GM21825 (cell line): Measurements from ENCODE around the gene NIN.

Experiments used
- ATAC-seq: cut with Tn5 transposase; IDR thresholded peaks from one replicate; pipeline ENCODE4 v1.9.1; 2021; ENCODE audit warnings: mild to moderate bottlenecking, moderate library complexity; ENCODE audit not compliant: unreplicated experiment

Gene NIN

GRCh38 chr14:50830932-50831725, at the start of gene NIN:
NIN (minus strand) TSS chr14:50831162; CDS start chr14:50822056, 9,106 bp downstream.
- peak; percentile 68 for ATAC-seq

GRCh38 chr14:50875359-50876070, 44.6 kb upstream of the NIN start:
- ATAC-seq, result peak; percentile 94

- no peak for ATAC-seq
Measured at GRCh38 chr14:50874757-50875156, 43.8 kb upstream of the NIN start.

DNA sequence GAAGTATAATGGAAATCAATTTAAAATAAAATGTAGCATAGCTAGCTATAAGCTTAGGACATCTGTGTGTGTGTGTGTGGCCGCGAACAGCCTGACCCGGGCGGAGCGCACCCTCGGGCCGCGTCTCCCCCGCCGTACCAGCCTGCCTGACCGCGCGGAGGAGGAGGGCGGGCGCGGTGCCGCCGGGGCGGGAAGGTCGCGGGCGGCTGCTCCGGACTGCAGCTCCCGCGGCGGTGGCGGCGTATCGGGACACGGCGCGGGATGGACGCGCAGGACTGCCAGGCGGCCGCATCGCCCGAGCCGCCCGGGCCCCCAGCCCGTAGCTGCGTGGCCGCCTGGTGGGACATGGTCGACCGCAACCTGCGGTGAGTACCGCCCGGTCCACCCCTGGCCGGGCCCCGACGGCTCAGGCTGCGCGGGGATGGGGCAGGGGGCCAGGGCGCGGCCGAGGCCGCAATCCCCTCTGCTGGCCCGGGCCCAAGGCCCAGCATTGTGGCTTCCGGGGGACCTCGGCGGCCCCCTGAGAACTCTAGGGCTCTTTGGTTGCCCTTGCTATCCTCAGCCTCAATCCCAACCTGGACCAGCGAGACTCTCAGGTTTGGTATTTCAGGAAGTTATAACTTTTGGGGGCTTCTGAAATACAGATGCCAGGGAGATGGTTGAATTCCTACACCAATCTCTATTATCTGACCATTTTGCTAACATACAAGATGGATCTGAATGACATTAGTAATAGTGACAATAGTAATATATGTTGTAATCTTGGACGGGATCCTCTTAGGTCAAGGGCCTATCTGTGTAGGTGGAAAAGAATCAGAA, 41.2 kb upstream of the NIN start, which contains the start of gene ABHD12B:
Gene ABHD12B (plus strand): TSS at position 140 of the 819 bp plus-strand sequence. CDS start 122 bp downstream, at position 262.
- ATAC-seq, result no peak

- no peak for ATAC-seq
Measured at GRCh38 chr14:50871228-50871627, 40.3 kb upstream of the NIN start.

GRCh38 chr14:50865391-50866076, 34.6 kb upstream of the NIN start:
- ATAC-seq, result no peak

DNA sequence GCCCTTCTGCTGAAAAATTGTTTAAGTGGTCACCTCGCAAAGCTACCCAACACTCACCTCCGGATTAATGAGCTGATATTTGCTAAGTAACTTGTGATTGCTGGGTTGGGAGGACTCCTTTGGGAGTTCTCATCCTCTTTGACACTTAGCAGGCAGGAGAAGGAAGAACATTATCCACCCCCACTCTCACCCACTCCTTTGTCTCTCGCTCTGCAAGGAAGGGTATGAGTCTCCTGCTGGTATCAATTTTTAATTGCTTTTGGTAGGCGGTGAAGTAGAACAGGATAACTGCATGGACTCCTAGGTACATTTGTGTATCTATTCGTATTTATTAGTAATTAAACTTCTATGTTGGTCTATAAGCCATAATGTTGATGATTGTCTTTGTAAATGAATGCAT, 34.0 kb upstream of the NIN start:
- ATAC-seq, result no peak

GRCh38 chr14:50864237-50864636, 33.3 kb upstream of the NIN start:
- no peak for ATAC-seq

DNA sequence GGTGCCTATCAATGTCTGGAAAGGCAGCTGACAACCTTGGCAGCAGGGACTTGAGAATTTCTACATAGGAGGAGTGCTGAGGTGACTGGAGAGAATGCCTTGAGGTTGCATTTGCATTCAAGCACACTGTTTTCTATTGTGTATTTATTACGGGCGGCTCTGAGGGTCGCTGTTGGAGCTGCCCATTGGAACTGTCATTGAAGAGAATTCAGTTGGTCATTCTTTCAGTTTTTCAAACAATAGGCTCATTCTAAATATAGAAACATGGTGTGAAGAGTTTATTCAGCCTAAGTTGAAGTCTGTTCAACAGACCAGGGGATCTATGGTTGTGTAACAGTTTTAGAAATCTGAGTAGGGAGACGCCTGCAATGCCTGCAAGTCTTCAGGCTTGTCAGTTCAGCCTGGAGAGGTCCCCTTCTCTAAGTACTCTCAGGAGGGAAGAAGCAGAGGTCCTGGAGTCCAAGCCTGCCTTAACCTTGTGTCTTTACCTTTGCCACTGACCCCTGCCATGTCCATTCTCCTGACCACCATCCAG, 31.1 kb upstream of the NIN start:
- no peak for ATAC-seq

DNA sequence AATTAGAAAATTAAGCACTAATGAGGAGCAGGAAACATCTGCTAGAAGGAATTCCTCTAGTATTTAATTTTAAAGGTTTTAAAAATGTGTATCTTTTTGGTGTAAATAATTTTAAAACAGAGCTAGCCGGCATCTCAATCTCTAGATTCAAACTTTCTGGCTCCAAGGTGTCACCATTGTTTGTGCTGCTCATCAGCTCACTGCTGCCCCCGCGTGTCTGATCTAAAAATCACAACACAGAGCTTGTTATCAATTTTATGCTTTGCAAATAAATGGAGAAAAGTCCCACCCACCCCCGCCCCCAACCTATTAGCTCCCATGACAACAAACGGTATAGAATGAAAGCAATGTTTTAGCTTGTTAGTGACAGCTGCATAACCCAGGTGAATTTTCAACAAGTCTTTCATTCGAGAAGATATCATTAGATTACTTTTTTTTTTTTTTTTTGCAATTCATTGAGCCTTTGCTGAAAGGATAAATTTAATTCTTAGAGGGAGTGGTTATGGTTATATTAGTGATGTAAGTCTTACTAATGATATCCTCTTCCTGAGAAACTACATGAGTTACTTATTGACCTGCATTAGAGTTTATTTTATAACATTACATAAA, 29.6 kb upstream of the NIN start:
- peak; percentile 64 for ATAC-seq

GRCh38 chr14:50859296-50859624, 28.3 kb upstream of the NIN start:
- ATAC-seq, result peak; percentile 19

DNA sequence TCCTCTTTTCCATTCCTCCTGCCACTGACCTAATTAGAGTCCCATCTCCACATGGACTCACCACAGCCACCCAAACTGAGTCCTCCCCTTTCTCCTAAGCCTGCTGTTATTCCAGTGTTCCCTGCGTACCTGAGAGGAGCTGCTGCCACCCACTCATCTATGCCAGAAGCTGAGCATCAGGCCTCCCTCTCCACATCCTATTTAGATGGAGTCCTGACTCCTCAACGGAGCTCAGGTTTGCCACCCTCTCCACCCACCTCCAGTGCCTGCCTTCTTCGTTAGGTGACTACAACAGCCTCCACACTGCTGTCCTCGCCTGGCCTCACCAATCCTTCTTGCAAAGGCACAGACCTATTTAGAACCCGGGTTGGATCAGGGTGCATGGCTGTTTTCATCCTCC, 25.7 kb upstream of the NIN start:
- ATAC-seq, result no peak

- no peak for ATAC-seq
Measured at GRCh38 chr14:50855558-50855957, 24.6 kb upstream of the NIN start.

DNA sequence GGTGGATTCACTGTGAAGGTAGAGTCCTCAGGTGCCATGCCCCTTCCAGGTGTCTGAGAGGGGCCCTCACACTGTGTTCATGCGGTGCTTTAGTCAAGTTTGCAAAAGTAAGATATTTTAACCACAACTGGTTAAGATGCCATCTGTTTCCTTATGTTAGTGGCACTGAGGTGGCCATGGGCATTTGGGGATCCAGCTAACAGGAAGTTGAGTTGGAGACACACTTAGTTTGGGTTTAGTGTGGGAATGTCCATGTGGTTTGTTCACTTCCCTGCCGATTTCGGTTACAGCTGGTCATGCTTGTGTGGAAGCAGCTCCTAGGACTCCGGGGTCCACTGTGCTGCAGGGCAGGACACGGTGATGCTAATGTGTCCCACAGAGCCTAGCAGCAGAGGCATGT, 23.6 kb upstream of the NIN start:
- no peak for ATAC-seq

GRCh38 chr14:50853891-50854290, 22.9 kb upstream of the NIN start:
- no peak for ATAC-seq

DNA sequence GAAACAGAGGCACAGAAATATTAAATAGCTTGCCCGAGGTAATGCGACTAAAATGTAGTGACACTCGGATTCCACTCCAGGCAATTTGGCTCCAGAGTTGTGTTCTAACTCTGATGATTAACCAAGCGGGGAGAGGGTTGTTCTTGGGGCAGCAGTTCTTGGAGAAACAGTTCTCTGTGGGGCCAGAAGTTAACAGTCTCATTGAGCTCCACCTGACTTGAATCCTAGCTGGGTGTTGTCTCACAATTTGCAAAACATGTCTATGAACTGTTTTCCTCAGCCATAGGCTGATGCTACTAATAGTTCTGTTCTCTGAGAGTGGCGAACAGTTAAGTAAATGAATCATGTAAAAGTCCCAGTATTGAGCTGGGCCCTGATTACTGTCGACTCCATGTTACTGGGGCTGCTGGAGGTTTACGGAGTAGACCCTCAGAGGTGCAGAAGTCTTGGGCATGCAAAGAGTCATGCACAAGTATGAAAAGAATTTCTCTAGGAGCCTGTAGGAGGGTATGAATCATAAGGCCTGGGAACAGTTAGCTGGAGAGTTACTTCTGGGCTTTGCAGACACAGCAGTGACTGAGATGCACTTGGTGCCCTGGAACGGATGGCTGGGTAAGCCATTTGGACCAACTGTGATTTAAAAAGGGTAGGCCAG, 15.4 kb upstream of the NIN start:
- no peak for ATAC-seq

DNA sequence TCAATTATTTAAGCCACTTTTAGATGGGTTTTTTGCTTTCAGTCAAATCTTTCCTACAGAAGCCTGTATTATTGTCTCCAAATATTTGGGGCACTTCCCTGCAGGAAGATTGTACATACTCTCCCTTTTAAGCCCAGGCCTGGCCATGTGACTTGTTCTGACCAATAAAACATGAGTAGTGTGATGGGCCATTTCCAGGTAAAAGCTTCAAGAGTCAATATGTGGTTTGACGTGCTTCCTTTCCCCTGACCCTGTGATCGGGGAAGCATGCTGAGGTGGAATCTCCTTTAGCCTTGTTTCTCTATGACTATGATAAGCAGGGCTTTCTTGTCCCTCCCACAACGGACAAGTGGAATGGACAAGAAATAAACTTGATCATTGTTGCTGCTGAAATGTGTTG, 14.2 kb upstream of the NIN start:
- no peak for ATAC-seq

- ATAC-seq, result no peak
Measured at GRCh38 chr14:50844391-50844790, 13.4 kb upstream of the NIN start.

DNA sequence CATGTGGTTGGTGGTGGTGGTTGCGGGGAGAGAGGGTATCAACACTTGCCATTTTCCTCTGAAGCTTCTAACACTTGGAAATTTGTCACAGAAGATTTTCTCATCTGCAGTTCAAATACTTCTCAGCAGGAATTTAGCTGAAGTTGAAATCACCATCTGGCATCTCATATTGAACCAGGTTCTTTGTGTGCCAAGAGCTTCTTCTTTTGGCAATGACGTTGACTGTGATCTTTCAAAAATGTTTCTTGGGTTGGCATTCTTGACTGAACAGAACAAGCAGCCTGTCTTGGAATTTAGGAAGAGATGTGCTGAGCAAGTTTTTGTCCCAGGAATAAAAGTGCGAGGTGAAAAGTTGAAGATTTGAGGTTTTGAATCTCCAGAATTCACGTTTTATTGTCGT, 8.7 kb upstream of the NIN start:
- ATAC-seq, result no peak

- ATAC-seq, result no peak
Measured at GRCh38 chr14:50839048-50839447, 8.1 kb upstream of the NIN start.
